ENCODE measurements around the gene DRICH1.
"Not testable (repeated sequence)": the region's sequence is repeated elsewhere in the genome, so short reads cannot be mapped to it uniquely, and the experiment has no call there.

The DRICH1 gene

DNA sequence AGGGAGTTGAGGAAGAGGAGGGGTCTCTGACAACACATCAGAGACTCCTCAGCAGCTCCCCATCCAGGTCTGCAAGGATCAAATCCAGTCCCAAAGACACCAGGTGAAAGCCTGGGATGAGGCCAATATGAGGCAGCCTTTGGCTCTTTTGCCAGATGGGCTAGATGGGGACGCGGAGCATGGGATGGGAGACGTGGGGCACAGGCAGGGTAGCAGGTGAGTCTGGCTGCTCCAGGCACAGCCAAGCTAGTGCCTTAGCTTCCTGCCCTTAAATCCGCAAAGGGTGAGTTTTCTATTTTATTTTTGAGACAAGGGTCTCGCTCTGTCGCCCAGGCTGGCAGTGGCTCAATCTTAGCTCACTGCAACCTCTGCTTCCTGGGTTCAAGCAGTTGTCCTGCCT lies 19.6 kb upstream of the DRICH1 start:
- DNase-seq = no peak

DNA sequence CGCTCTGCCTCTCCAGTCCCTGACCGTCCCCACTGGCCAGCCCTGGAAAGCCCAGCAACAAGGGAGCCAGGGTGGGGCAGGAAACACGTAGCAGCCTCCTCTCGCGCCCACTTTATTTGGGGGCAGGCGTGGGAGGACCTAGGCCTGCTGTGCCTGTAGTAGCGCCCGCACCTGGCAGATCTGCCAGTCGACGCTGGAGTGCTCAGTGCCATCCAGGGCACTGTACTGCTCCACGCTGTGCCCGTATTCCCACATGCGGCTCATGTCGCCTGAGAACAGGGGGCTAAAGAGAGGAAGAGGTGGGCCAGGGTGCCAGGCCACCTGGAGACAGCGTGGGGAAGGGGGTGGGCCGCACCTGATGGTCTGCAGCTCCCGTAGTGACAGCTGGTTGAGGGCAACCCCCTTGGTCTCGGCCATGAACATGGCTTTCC lies 17.0 kb upstream of the DRICH1 start:
- no peak for DNase-seq

DNA sequence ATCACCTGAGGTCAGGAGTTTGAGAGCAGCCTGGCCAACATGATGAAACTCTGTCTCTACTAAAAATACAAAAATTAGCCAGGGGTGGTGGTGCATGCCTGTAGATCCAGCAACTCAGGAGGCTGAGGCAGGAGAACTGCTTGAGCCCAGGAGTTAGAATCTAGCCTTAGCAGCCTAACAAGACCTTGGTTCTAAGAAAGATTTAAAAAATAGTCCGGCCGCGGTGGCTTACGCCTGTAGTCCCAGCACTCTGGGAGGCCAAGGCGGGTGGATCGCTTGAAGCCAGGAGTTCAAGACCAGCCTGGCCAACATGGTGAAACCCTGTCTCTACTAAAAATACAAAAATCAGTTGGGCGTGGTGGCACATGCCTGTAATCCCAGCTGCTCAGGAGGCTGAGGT lies 14.4 kb upstream of the DRICH1 start:
- not testable (repeated sequence) for DNase-seq

DNA sequence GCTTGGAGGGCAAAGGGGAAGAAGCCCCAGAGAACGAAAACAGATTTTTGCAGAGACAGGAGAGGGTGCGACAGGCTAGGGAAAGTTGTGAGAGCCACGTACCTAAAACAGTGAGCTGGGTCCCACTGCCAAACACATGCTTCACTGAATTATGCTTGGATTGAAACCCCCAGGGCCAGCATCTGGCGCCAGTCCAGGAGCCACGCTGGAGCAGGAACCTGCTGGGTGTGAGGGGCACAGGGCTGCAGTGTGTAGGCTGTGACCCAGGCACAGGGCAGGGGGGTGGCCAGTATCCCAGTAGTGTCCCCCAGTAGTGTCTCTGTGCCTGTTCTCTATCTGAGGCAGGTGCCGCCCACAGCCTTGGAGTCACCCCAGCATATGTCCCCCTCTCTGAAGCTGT lies 8.1 kb upstream of the DRICH1 start:
- DNase-seq = not testable (repeated sequence)

DNA sequence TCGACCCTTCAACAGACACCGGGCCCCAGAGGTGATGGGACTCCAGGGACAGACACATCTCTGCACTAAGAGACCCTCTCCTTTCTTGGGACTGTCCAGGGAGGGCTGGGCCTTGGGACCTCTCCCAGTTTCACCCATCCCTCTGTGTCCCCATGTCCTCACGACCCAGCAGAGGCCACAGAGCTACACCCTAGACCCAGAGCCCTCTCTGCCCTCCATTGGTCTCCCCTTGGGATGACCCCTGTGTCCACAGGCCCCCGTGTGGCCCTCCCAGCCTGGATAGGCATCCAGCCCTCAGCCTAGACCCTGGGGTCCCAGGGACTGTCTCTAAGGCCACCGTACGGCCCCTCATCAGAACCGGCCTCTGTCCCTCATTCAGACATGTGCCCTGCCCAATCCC lies 7.5 kb upstream of the DRICH1 start:
- DNase-seq = no peak

DNA sequence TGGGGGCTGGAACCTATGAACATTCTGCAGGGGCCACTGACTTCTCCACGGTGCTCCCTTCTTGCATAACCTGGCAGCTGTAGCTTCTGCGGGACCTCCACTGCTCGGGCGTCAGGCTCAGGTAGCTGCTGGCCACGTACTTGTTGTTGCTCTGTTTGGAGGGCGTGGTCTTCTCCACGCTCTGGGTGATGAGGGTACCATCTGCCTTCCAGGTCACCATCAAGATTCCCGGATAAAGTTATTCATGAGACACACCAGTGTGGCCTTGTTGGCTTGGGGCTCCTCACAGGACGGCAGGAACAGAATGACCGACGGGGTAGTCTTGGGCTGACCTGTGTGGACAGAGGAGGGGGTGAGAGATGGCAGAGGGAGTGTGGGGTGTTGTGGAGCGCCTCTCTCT lies 6.5 kb upstream of the DRICH1 start:
- DNase-seq = no peak

DNA sequence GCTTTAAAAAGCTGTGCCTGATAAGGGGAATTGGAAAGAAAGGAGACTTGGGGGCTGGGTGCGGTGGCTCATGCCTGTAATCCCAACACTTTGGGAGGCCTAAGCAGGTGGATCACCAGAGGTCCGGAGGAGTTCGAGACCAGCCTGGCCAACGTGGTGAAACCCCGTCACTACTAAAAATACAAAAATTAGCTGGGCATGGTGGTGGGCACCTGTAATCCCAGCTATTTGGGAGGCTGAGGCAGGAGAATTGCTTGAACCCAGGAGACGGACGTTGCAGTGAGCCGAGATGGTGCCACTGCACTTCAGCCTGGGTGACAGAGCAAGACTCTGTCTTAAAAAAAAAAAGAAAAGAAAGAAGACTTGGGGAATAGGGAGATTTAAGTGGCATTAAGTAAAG lies 3.2 kb upstream of the DRICH1 start:
- DNase-seq = not testable (repeated sequence)

DNA sequence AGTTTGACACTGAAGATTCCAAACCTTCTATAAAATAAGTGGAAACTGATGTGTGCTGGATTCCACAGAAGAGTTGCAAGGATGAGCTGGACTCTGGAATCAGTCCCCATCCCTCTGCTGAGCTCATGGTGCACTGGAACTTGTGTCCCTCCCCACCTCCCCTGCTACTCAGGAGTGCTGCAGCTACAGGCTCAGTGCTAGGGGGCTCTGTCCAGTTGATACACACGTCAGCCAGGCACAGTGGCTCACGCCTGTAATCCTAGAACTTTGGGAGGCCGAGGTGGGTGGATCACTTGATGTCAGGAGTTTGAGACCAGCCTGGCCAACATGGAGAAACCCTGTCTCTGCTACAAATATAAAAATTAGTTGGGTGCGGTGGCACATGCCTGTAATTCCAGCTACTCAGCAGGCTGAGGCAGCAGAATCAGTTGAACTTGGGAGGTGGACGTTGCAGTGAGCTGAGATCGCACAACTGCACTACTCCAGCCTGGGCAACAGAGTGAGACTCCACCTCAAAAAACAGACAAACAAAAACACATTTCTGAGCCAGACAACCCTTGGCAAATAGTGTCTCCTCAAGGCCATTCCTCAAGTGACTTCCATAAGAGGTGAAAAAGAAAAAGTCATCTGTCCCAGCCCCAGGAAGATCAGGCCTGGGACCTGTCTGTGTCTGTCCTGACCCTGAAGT lies 3.9 kb downstream of the DRICH1 start:
- not testable (repeated sequence) for DNase-seq

DNA sequence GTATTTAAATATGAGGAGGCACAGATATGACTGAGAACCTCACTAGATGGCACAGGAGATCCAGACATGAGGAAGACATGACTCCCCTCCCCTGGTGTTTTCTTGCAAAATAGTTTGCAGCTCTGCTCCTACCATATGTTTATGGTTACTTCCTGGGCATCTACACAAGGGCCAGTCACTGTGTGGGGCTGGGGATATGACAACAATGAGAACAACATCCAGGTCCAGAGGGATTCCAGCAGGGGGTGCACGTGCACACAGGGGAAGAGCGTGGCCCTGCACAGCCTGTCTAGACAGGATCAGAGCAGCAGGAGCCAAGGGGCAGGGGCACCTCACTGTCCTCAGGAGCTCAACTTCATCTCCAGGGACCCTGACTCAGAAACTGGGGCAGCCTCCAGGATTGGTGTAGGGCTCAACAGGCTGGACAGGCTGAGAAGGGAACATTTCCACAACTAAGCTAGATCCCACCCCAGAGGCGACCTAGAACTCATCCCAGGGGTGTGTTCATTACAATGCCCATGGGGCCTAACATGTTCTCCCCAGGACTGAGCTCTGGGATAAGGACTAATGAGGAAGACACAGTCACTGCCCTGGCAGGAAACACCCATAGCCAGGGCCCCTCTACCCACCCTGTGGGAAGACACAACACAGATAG lies 4.6 kb downstream of the DRICH1 start:
- DNase-seq = peak in 2 of 58 donors; percentile 2 to 6

DNA sequence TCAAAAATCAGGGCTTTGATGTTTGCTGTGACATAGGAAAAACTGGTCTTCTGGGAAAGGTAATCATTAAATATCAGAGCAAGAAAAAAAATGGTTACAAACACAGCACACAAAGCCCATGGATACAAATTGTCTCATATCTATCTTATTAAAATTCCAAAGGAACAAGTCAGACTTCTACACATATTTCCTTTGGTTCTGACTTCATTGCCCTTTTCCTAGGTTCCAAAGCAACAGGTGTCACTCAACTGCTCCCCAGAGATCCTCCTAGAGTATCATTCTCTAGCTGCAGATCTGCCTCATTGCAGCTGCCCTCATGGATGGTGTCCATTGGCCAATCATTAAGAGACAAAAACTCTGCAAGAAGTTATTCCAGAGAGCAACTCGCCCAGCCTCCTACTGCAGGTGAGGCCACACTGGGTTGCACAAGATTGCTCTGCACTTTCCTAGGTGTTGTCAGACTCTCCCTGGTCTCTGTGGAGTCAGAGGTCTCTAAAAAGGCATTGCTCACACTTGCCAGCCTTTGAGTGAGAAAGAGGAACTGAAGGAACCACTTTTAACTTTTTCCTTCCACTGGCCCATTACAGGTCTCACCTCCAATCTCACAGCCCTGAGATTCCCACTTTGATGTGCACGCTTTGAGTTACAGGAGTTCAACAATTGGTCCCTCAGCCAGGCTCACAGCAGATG lies 5.7 kb downstream of the DRICH1 start:
- no peak for DNase-seq

DNA sequence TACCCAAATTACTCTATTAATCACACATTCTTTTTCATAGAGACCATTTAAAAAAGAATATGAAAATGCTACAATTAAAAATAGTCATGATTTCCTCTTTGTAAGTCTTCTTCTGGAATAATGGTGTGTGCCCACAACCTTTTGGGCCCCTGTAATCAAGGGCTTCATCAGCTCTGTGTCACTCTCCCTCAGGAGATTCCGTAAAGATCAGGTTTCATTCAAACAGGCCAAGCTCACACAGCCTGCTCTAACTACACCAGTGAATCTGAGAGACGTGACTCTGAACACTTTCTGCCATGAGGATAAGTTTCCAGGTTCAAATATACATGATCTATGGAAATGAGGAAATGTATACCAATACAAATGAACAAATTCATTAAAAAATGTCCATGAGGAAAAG lies 9.5 kb downstream of the DRICH1 start:
- DNase-seq = no peak

DNA sequence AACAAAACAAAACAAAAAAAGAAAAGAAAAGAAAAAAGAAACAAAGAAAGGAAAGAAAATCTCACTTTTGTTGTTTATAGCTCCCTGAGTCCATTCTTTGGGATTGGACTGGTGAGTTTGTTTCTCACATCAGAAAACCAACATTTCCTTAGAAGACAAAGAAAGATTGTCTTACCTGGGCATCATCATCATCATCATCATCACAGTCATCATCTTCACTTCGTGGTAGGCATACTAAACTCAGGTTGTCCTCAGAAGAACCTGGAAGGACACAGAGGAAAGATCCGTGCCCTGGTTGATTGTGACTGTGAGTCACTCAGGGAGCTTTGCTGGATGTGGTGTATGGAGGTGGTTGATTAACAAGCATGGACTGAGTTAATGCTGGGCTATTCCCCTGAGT lies 10.2 kb downstream of the DRICH1 start:
- not testable (repeated sequence) for DNase-seq

DNA sequence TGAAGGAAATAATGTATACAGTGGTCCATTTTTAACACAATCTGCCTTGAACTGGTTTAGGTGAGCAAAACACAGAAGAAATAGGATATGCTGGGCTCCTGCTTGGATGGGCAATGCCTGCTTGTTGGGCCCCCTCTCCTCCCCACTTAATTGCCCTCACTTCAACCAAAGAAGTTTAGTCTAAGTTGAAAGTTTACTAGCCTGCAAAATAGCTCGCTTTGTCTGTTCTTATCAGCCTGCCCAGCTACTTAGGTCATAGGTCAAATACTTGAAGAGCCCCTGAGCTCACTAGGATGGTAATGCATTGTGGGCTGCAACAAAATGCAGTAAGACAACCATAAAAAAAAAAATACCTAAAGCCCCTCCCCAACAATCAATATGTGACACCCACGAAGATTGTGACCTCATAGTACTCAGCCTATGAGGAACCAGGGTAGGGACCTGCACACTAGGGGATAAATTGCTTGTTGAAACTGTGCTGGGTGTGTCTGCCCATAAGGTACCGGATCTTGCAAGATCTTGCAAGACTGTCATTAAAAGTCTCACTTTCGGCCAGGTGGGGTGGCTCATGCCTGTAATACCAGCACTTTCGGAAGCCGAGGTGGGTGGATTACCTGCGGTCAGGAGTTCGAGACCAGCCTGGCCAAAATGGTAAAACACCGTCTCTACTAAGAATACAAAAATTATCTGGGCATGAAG lies 10.9 kb downstream of the DRICH1 start:
- DNase-seq = no peak

DNA sequence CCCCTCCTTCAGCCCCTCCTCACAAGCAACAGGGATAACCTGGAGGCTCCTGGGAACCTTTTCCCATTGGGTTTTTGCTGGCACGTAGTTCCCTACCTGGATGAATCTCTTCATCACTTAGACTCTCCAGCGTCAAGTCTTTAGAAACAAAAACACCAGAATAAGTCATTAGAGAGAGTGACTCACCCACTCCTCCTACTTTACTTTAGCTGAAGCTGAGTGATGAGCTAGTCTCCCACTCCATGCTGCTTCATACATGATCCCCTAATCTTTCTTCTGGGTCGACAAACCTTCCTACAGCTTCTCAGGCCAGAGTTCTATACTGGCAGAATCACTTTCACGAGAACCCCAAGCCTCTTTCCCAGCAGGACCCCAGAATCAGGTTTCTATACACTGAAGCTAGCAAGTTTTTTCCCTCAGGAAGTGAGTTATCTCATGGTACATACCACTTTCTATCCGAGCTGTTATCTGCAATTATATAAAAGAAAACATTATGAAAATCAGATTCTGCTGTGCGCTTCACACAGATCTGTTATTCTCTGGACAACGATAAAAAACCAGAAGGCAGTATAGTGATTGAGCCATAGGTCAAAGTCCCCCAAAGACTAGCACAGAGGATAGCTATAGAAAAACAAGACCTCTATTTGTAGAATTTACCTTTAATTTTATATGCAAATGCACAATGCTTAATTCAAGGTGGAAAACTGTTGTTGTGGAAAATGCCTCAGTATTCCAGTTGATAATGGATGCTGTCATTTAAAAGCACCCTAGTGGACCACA lies 18.7 kb downstream of the DRICH1 start:
- peak in 1 of 58 donors; percentile 1 for DNase-seq

DNA sequence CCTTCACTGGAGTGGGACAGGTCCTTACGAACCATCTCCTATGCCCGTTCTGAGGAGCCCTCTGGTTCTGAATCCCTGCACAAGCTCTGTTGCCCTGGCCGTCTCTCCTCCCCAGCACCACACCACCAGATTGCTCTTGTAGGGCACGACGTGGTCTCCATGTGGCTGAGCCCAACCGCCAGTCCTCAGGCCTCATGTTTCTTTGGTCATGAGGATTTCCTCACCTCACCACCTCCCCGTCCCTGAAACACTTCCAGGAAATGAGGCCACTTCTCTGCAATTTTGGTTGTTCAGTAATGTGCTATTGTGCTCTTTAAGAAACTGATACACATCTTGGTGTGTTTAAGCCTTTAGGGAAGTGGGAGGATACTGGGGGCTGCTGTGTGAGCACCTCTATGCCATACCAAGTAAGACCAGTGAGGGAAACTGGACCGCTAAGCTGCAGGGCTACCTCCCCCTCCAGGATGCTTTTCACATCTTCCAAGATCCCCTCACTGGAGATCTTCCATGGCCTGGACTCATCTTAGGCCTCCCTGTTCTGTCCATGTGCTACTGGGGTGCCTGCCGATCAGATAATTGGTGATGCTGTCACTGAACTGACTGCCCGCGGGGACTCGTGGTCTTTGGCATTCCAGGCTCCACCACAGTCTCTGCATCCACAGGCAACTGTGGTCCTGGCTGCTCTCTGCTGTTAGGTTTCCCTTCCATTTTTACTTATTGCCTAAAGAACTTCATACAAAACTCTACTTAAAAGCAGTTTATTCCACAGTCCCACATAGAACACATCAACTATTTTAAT lies 21.9 kb downstream of the DRICH1 start:
- no peak for DNase-seq

DNA sequence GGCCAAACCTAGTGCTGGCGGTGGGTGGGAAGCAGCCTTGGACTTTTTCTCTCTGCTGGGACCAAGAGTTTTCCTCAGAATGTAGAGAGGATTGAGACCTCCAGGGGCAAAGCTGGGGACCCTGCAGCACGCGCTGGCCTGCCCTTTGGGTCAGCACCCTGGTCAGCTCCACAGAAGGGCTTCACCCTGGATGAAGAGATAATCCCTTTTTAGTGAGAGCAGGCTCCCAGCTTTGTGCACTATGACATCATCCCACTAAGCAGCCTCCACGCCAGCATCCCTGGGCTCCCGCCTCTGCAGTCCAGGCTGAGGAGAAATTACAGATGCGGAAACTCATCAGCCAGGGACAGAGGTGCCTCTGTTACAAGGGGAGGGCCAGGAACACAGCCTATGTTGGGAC lies 23.5 kb downstream of the DRICH1 start:
- no peak for DNase-seq

DNA sequence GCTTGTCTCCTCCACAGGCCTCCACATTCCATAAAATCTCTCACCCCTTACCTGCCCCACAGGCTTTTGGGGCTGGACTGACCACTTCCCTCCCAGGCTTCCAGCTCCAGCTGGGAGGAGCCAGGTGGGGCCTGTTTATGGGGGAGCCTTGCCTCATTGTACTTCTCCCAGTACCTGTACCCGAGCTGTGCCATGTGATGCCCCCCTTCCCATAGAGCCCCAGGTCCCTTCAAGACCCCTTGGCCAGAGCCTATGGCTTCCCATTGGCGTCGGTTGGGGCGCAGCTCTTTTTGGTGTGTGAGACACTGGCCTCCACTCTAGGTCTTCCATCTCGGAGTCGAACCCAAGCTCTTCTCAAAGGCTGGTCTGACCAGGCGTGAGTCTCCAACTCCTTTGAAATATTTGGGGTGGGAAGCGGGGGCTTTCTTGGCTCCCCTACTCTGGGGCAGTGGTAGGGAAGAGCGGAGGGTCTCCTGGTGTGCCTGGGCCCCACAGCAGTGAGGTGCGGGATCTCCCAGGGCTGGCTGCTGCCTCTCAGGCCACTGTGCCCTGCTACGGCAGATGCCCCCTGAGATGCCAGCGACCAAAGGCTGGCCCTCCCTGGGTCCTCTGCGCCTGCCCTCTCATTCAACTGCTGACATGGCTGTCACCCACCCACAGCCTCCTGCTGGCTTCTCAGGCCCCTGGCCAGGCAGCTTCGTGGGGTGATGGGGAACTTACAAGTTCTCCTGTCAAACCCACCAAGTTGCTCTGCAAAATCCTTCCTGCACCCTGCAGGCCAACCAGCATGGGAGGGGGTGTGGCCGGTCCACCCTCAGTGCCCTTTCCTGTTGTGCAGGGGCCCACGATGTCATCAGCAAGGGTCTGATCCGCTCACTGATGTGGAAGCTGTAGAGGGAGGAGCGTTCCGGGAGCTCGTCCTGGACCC lies 25.7 kb downstream of the DRICH1 start:
- DNase-seq = no peak

DNA sequence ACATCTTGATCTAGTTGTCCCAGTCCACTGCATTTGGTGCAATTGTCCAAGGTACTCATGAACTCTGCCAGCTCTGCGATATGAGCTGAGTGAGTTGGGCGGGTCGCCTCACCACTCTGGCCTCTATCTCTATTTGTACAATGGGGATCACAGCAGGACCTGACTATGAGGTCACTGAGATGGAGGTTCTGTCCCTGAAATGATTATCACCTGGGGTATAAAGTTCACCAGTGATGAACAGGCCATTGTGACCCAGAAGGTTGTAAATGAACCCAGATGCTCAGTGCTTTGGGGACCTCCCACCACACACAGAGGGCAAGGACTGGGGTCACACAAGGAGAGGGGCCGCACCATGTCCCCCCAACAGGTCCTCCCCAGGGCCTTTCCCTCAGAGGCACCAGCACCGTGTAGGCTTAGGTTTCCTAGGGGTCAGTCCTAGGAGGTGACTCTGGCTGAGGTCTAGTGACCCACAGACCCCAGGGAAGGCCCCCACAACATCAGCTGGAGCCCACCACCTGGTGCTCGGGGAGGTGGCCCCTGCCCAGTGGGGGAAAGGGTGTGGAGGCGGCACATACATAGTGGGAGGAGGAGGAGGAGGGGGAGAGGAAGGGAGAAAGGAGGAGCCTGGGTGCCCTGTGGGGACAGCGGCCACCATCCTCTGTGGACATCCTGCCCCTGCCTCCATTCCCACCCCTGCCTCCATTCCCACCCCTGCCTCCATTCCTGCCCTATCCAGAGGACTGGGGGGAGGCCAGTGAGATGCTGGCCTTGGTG lies 27.0 kb downstream of the DRICH1 start:
- DNase-seq = no peak

All from anterior cingulate cortex (tissue), 58 donors.